ENCODE data around the gene TBPL1.
"Not testable (repeated sequence)": the region's sequence is repeated elsewhere in the genome, so short reads cannot be mapped to it uniquely, and the experiment has no call there.

Gene TBPL1

GRCh38 chr6:133952815-133953633 is at the start of gene TBPL1:
Gene TBPL1 (plus strand): TSS chr6:133953224. CDS start chr6:133980126, 26,902 bp downstream.
- peak; percentile 80 to 97 (median 94) for DNase-seq

GRCh38 chr6:133903855-133904254 is 49.2 kb upstream of the TBPL1 start:
- DNase-seq = no peak

DNA sequence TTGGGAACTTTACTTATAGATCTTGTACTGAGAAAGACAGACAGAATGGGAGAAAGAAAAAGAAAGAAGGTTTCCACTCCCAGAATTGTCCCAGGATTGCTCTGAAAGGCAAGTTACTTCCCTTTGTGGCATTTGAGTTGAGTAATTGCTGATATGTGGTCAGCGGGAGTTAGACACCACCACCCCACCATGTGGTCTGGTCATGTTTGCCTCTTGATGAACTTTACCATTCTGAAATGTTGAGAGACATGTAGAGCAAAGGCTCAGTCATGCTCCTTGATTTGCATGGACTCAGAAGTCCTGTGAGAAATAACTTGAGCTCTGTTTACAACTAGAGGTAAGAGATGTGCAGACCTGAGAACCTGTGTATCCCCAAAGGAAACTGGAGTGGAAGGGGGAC is 47.0 kb upstream of the TBPL1 start:
- no peak for DNase-seq

DNA sequence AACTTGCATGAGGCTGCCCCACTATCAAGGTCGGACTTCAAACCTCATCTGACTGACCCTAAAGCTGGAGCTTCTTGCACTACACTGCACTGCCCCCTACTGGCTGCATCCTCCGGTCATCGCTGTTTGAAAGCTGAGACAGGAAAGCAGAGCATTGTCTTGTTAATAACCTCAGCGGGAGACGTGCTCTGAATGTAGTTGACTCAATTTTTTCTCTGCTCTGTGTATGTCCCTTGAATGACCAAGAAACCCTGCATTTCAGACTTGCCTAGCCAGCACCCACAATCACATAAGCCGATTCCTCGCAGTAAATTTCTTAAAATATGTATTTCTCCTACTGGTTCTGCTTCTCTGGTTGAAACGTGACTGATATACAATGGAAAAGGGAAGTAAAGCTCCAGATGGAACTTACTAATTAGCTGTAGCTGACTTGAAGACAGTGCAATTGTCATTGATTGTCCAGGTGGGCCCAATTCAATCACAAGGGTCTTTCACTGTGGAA is 36.3 kb upstream of the TBPL1 start:
- peak in 57 of 58 donors; percentile 3 to 93 (median 69) for DNase-seq

- no peak for DNase-seq
These were observed 35.2 kb upstream of the TBPL1 start for GRCh38 chr6:133917781-133918180.

DNA sequence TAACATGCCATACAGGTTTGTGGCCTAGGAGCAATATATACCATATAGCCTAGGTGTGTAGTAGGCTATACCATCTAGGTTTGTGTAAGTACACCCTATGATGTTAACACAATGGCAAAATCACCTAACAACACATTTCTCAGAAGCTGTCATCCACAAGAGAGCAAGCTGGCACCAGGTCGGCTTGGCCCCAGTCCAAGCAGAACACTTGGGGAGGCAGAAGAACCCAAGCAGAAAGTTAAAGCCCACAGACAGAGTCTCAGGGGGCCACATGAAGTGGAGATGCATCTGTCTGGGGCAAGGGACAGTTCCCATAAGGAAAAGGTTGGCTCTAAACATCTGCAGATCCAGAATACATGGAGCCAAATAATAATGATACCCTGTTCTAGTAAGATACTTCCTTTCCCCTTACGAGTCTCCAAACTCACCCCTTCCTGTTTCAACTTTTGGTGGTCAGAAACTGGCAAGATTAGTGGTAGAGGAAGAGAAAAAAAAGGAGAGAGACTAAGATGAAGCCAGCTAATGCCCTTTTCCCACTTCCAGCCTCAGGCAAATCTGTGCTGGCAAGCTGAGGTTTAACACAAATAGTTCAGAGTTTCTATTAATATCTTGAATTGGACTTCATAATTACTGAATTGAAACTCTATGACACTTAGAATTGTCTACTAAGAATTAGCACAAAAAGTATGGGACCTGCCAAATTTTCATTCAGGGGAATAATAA is 34.7 kb upstream of the TBPL1 start:
- DNase-seq = no peak

DNA sequence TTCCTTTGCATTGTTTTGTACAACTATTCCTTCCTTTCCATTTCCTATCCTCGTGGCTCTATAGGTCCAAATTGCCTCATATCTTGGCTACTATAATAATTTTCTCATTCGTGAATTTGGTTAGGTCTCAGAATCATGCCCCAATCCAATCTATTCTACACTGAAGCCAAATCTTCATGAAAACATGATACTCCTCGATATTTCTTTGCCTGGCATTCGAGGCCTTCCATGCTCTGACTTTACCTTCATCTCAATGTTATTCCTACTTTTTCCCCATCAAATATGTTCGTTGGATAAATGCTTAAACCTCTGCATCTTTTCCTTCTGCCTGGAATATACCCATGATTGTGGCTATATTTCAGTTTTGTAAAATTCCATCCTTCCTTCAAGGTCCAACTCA is 33.7 kb upstream of the TBPL1 start:
- DNase-seq = no peak

GRCh38 chr6:133921249-133921859 is 31.7 kb upstream of the TBPL1 start:
- peak in 53 of 58 donors; percentile 1 to 87 (median 51) for DNase-seq

GRCh38 chr6:133923938-133924593 is 29.0 kb upstream of the TBPL1 start:
- DNase-seq = peak in 49 of 58 donors; percentile 1 to 82 (median 25)

- DNase-seq = not testable (repeated sequence)
These were observed 21.8 kb upstream of the TBPL1 start for GRCh38 chr6:133931221-133931620.

GRCh38 chr6:133936352-133936751 is 16.7 kb upstream of the TBPL1 start:
- not testable (repeated sequence) for DNase-seq

GRCh38 chr6:133937909-133938308 is 15.1 kb upstream of the TBPL1 start:
- DNase-seq = no peak

DNA sequence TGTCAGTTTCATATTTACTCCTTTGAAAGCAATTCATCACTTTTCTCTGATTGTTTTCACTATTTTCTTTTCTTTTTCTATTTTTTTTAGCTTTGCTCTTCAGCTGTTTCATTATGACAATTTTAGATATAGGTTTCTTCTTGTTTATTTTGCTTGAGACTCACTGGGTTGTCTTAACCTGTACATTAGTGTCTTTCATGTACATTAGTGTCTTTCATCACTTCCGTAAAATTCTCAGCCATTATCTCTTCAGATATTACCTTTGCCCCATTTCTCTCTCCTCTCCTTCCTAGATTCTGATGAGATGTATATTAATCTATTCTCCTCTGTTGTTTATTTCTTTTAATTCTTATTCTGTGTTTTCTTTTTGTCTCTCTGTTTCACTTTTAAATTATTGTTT is 14.5 kb upstream of the TBPL1 start:
- DNase-seq = no peak

- DNase-seq = no peak
These were observed 13.0 kb upstream of the TBPL1 start for GRCh38 chr6:133939778-133940667.

DNA sequence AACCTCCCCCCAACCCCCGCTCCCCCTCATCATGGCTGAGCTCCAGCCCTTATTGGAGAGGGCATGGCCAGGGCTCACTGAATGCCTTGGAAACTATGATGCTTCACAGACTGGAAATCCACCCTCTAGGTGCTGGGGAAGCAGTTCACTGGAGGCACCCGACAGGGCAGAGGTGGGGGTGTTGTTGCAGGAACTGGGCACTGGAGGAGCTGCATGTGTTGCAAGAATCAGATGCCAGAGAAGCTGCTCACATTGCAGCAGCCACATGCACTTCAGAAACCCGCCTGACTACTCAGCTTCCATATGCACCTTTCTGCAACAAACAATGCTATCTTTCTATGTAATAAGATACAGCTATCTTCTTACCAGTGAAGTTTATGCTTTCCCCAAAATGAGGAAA is 7.9 kb upstream of the TBPL1 start:
- no peak for DNase-seq

- DNase-seq = no peak
These were observed 5.6 kb upstream of the TBPL1 start for GRCh38 chr6:133947302-133947900.

GRCh38 chr6:133948472-133948871 is 4.6 kb upstream of the TBPL1 start:
- DNase-seq = no peak

DNA sequence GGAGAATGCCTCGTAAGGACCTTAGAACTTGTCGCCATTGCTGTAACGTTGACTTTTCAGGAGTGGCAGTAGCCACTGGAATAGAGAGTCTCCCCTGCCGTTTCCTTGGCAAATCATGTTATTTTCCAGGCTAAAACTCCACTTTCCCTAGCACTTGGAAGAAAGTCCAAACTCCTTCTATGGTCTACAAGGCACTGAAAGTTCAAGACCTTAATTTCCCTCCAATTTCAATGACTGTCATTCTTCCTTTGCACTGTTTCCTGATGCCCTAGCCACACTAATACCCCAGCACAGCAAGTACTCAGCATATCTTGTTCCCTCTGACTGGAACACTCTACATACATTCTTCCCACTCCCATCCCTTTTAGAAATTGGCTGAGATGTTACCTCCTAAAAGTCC is 1.8 kb upstream of the TBPL1 start:
- DNase-seq = peak in 1 of 58 donors; percentile 21

GRCh38 chr6:133951881-133952814 is 876 bp upstream of the TBPL1 start:
- peak in 56 of 58 donors; percentile 7 to 78 (median 56) for DNase-seq
